Duodenal mucosa (tissue), 2 donors: Measurements from ENCODE around the gene NPB.

Source experiments
- H3K27ac ChIP-seq: one replicate; pipeline ENCODE4 v1.7.0; 2013; ENCODE audit warnings: low read depth, low read length
- H3K27me3 ChIP-seq, 2 donors: one replicate each; pipeline ENCODE4 v1.7.0; 2013; ENCODE audit warnings: low read length in 2 of 2, control low read depth in 1 of 2; ENCODE audit not compliant: insufficient read depth in 2 of 2, control insufficient read depth in 1 of 2
- H3K36me3 ChIP-seq, 2 donors: one replicate each; pipeline ENCODE4 v1.7.0; 2013; ENCODE audit warnings: low read length in 2 of 2, control low read depth in 1 of 2; ENCODE audit not compliant: insufficient read depth in 2 of 2, control insufficient read depth in 1 of 2
- H3K4me1 ChIP-seq, 2 donors: one replicate each; pipeline ENCODE4 v1.7.0; 2013; ENCODE audit warnings: low read length in 2 of 2, control low read depth in 1 of 2; ENCODE audit not compliant: insufficient read depth in 2 of 2, control insufficient read depth in 1 of 2
- H3K4me3 ChIP-seq, 2 donors: one replicate each; pipeline ENCODE4 v1.7.0; 2013; ENCODE audit warnings: low read length in 2 of 2, low read depth in 1 of 2
- H3K9ac ChIP-seq, 2 donors: one replicate each; pipeline ENCODE4 v1.7.0; 2013; ENCODE audit warnings: low read length in 2 of 2, low read depth in 1 of 2
- H3K9me3 ChIP-seq, 2 donors: one replicate each; pipeline ENCODE4 v1.7.0; 2013; ENCODE audit warnings: low read length in 2 of 2, control low read depth in 1 of 2; ENCODE audit not compliant: control insufficient read depth in 1 of 2

The NPB gene

GRCh38 chr17:81933178-81933699 is 31.2 kb downstream of the NPB start:
- Histone ChIP-seq H3K4me3 (no peak overlapping the region), H3K27me3 (peaks cover 6 to 12% of the 10 kb centered on the region in 2 donors), H3K9ac (no peak overlapping the region), H3K4me1 (peaks cover 7 to 26% of the 10 kb centered on the region in 2 donors), H3K9me3 (no peaks in the 10 kb centered on the region), H3K36me3 (no peaks in the 10 kb centered on the region), H3K27ac (no peak overlapping the region)

- Histone ChIP-seq H3K27ac (no peak overlapping the region), H3K9me3 (no peaks in the 10 kb centered on the region), H3K9ac (no peak overlapping the region), H3K36me3 (no peaks in the 10 kb centered on the region), H3K4me1 (peaks cover 7 to 20% of the 10 kb centered on the region in 2 donors), H3K27me3 (peaks cover 1 to 2% of the 10 kb centered on the region in 2 donors), H3K4me3 (no peak overlapping the region)
Observed at GRCh38 chr17:81934098-81934757, 32.2 kb downstream of the NPB start.

GRCh38 chr17:81934850-81935708 is 33.0 kb downstream of the NPB start:
- Histone ChIP-seq H3K4me3 (no peak overlapping the region), H3K4me1 (peaks cover 7 to 18% of the 10 kb centered on the region in 2 donors), H3K9me3 (no peaks in the 10 kb centered on the region), H3K9ac (no peak overlapping the region), H3K27me3 (no peaks in the 10 kb centered on the region), H3K36me3 (no peaks in the 10 kb centered on the region), H3K27ac (no peak overlapping the region)

GRCh38 chr17:81935709-81936084 is 33.7 kb downstream of the NPB start:
- H3K27ac ChIP-seq, result no peak overlapping the region
- H3K9ac ChIP-seq, result no peak overlapping the region
- no peaks in the 10 kb centered on the region for H3K27me3 ChIP-seq
- no peak overlapping the region for H3K4me3 ChIP-seq
- no peaks in the 10 kb centered on the region for H3K36me3 ChIP-seq
- H3K4me1 ChIP-seq, result peaks cover 7 to 19% of the 10 kb centered on the region in 2 donors
- H3K9me3 ChIP-seq, result no peaks in the 10 kb centered on the region

GRCh38 chr17:81939218-81939617 is 37.2 kb downstream of the NPB start:
- no peaks in the 10 kb centered on the region for H3K36me3 ChIP-seq
- peaks cover 0 to 25% of the 10 kb centered on the region in 2 donors for H3K4me1 ChIP-seq
- no peak overlapping the region for H3K9ac ChIP-seq
- H3K27me3 ChIP-seq, result no peaks in the 10 kb centered on the region
- no peak overlapping the region for H3K4me3 ChIP-seq
- no peaks in the 10 kb centered on the region for H3K9me3 ChIP-seq
- no peak overlapping the region for H3K27ac ChIP-seq

GRCh38 chr17:81939881-81940385 is 37.9 kb downstream of the NPB start:
- Histone ChIP-seq H3K27ac (no peak overlapping the region), H3K4me1 (peaks cover 0 to 25% of the 10 kb centered on the region in 2 donors), H3K9ac (no peak overlapping the region), H3K27me3 (no peaks in the 10 kb centered on the region), H3K9me3 (no peaks in the 10 kb centered on the region), H3K36me3 (no peaks in the 10 kb centered on the region), H3K4me3 (no peak overlapping the region)

- Histone ChIP-seq H3K9ac (no peak overlapping the region), H3K36me3 (no peaks in the 10 kb centered on the region), H3K4me3 (peak overlapping the region in 1 of 2 donors; percentile 59), H3K27ac (no peak overlapping the region), H3K4me1 (peaks cover 0 to 25% of the 10 kb centered on the region in 2 donors), H3K27me3 (no peaks in the 10 kb centered on the region), H3K9me3 (no peaks in the 10 kb centered on the region)
Observed at GRCh38 chr17:81940538-81941483, 38.8 kb downstream of the NPB start.

GRCh38 chr17:81941484-81942166 is 39.6 kb downstream of the NPB start:
- peak overlapping the region in 1 of 2 donors; percentile 59 for H3K4me3 ChIP-seq
- H3K9me3 ChIP-seq, result no peaks in the 10 kb centered on the region
- H3K27ac ChIP-seq, result no peak overlapping the region
- no peak overlapping the region for H3K9ac ChIP-seq
- no peaks in the 10 kb centered on the region for H3K27me3 ChIP-seq
- H3K4me1 ChIP-seq, result peaks cover 0 to 21% of the 10 kb centered on the region in 2 donors
- no peaks in the 10 kb centered on the region for H3K36me3 ChIP-seq

GRCh38 chr17:81942167-81942553 is 40.1 kb downstream of the NPB start:
- Histone ChIP-seq H3K27me3 (no peaks in the 10 kb centered on the region), H3K9me3 (no peaks in the 10 kb centered on the region), H3K4me3 (peak overlapping the region in 1 of 2 donors; percentile 59), H3K36me3 (no peaks in the 10 kb centered on the region), H3K27ac (no peak overlapping the region), H3K9ac (no peak overlapping the region), H3K4me1 (peaks cover 0 to 18% of the 10 kb centered on the region in 2 donors)
